Measurements from ENCODE around the gene TPRX1.
"Not testable (repeated sequence)": the region's sequence is repeated elsewhere in the genome, so short reads cannot be mapped to it uniquely, and the experiment has no call there.

TPRX1 gene, protein sequence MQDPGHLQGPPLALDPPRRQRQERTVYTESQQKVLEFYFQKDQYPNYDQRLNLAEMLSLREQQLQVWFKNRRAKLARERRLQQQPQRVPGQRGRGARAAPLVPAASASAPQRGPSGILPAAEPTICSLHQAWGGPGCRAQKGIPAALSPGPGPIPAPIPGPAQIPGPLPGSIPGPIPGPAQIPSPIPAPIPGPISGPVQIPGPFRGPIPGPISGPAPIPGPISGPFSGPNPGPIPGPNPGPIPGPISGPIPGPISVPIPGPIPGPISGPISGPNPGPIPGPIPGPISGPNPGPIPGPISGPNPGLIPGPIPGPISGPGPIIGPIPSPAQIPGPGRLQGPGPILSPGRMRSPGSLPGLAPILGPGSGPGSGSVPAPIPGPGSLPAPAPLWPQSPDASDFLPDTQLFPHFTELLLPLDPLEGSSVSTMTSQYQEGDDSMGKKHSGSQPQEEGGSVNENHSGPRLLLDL

DNA sequence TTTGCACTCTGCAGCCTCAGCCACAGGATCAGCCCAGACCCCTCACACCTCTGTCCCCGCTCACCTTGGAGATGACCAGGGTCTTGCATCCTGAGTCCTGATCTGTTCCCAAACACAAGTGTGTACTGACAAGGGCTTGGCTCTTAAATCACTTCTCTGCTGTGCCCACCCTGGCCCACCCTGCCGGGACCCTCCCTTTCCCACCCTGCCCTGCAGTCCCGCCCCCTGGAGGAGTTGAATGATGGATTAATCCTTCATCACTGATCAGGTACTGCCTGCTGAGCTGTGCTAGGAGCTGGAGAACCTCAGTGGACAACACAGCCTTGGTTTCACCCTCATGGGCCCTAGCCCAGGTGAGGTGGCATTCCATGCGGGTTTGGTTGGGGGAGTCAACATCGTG lies at the start of gene TPRX1:
TPRX1 (minus strand) TSS at position 101 of the 400 bp plus-strand sequence; CDS start at position 89, 12 bp downstream.
- H3K4me1 ChIP-seq; H3K27ac ChIP-seq; H3K27me3 ChIP-seq (ENCODE audit: control insufficient read depth, insufficient read depth, low read length); H3K4me3 ChIP-seq (ENCODE audit: low read depth, low read length); H2AFZ ChIP-seq; H3K9me3 ChIP-seq (ENCODE audit: control insufficient read depth, low read length); H3K36me3 ChIP-seq (ENCODE audit: control insufficient read depth, insufficient read depth, low read length); H3K4me2 ChIP-seq (ENCODE audit: low read length); H3K9ac ChIP-seq; H3K79me2 ChIP-seq: not testable (repeated sequence)

DNA sequence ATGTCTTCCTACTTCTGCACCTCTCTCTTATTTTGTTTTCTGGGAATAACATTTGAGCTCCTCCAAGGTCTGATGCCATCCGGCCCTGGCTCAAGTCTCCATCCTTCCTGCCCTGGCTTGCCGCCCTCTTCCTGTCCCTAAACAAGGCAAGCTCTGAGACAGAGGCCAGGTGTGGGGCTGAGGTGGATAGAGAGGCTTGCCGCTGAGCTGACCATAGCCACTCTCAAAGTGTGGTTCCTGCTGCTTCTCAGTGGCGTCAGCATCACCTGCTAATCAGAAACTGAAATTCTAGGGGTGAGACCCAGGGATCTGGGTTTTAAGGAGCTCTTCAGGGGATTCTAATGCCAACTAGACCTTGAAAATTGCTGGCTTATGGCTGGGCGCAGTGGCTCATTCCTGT lies 48.7 kb upstream of the TPRX1 start:
- Histone ChIP-seq H3K27ac (no peak overlapping the region), H3K36me3 (ENCODE audit: control insufficient read depth, insufficient read depth, low read length) (no peaks in the 10 kb centered on the region), H3K4me3 (ENCODE audit: low read depth, low read length) (no peak overlapping the region), H3K9ac (no peak overlapping the region), H3K4me1 (no peaks in the 10 kb centered on the region), H3K4me2 (ENCODE audit: low read length) (no peak overlapping the region), H3K27me3 (ENCODE audit: control insufficient read depth, insufficient read depth, low read length) (no peaks in the 10 kb centered on the region), H2AFZ (no peak overlapping the region), H3K9me3 (ENCODE audit: control insufficient read depth, low read length) (no peaks in the 10 kb centered on the region), H3K79me2 (no peaks in the 10 kb centered on the region)
- TF ChIP-seq, protein P1, sequence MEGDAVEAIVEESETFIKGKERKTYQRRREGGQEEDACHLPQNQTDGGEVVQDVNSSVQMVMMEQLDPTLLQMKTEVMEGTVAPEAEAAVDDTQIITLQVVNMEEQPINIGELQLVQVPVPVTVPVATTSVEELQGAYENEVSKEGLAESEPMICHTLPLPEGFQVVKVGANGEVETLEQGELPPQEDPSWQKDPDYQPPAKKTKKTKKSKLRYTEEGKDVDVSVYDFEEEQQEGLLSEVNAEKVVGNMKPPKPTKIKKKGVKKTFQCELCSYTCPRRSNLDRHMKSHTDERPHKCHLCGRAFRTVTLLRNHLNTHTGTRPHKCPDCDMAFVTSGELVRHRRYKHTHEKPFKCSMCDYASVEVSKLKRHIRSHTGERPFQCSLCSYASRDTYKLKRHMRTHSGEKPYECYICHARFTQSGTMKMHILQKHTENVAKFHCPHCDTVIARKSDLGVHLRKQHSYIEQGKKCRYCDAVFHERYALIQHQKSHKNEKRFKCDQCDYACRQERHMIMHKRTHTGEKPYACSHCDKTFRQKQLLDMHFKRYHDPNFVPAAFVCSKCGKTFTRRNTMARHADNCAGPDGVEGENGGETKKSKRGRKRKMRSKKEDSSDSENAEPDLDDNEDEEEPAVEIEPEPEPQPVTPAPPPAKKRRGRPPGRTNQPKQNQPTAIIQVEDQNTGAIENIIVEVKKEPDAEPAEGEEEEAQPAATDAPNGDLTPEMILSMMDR (IDR thresholded peaks at IDR 0.05), result no peak

DNA sequence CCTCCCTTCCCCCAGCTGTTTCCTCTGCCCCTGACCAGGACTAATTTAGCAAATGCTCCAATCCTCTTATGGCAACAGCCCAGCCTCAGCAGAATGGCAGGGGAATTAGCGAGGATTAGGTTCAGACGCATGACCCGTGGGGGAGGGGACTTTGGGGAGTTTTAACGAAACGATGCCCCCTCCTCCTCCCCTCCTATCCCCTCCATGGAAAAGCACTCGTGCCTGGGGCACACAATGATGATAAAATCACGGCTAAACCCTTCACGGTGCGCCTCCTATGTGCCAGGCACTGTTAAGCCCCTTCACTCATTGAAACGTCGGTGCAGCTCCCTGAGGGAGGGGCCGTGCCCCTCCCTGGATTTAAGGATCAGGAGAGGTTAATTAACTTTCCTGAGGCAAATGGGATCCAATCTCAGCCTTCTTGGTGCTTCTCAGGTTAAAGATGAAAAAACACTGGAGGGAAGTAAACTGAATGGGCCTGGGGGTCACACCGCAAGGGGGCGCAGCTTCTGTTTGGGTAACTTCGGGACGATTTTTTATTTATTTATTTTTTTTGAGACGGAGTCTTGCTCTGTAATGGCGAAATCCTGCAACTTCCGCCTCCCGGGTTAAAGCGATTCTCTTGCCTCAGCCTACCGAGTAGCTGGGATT lies 44.6 kb upstream of the TPRX1 start:
- H3K9me3 ChIP-seq (ENCODE audit: control insufficient read depth, low read length), result no peaks in the 10 kb centered on the region
- H3K9ac ChIP-seq, result no peak overlapping the region
- no peak overlapping the region for H3K4me3 ChIP-seq (ENCODE audit: low read depth, low read length)
- no peak overlapping the region for H2AFZ ChIP-seq
- H3K4me1 ChIP-seq, result no peaks in the 10 kb centered on the region
- H3K79me2 ChIP-seq, result no peaks in the 10 kb centered on the region
- H3K4me2 ChIP-seq (ENCODE audit: low read length), result no peak overlapping the region
- no peaks in the 10 kb centered on the region for H3K27me3 ChIP-seq (ENCODE audit: control insufficient read depth, insufficient read depth, low read length)
- no peaks in the 10 kb centered on the region for H3K36me3 ChIP-seq (ENCODE audit: control insufficient read depth, insufficient read depth, low read length)
- no peak overlapping the region for H3K27ac ChIP-seq
- TF ChIP-seq, protein P1 (IDR thresholded peaks at IDR 0.05), result peak; percentile 30

DNA sequence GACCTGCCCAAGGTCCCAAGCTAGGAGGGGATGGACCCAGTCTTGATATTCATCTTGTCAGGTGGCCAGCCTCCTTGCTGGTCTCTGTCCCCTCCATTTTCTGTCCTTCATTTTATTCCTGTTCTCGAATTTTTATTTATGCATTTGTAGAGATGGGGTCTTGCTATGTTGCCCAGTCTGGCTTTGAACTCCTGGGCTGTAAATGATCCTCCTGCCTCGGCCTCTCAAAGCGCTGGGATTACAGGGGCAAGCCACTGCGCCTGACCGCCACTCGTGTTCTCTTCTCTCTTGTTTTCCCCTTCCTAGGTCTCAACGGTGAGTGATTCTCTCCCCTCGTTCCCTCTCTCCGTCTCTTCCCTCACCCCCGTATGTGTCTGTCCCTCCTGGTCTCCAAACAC lies 44.1 kb upstream of the TPRX1 start:
- Histone ChIP-seq H2AFZ (no peak overlapping the region), H3K9me3 (ENCODE audit: control insufficient read depth, low read length) (no peaks in the 10 kb centered on the region), H3K27me3 (ENCODE audit: control insufficient read depth, insufficient read depth, low read length) (no peaks in the 10 kb centered on the region), H3K4me1 (no peaks in the 10 kb centered on the region), H3K27ac (no peak overlapping the region), H3K79me2 (no peaks in the 10 kb centered on the region), H3K4me2 (ENCODE audit: low read length) (no peak overlapping the region), H3K36me3 (ENCODE audit: control insufficient read depth, insufficient read depth, low read length) (no peaks in the 10 kb centered on the region), H3K4me3 (ENCODE audit: low read depth, low read length) (no peak overlapping the region), H3K9ac (no peak overlapping the region)
- TF ChIP-seq, protein P1 (IDR thresholded peaks at IDR 0.05), result no peak

DNA sequence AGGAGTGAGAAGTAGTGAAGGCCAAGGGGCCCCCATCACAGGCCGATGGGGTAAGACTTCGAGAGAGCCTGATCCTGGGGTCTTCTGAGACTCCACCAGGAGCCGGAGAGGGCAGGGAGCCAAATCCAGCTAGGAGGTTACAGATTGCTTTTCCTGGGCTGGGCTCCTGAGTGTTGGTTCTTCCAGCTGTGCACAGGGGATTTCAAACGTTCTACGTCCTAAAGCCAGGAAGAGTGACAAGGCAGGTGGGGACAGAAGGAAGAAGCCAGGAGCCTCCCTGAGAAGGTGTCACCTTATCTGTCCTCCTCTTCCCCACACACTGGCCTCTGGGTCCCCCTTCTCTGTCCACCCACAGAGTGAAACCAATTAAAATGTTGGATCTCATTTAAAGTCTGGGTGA lies 38.6 kb upstream of the TPRX1 start:
- H2AFZ ChIP-seq, result no peak overlapping the region
- no peak overlapping the region for H3K4me3 ChIP-seq (ENCODE audit: low read depth, low read length)
- TF ChIP-seq, protein P1 (IDR thresholded peaks at IDR 0.05), result no peak
- no peak overlapping the region for H3K27ac ChIP-seq
- H3K4me1 ChIP-seq, result no peaks in the 10 kb centered on the region
- no peaks in the 10 kb centered on the region for H3K9me3 ChIP-seq (ENCODE audit: control insufficient read depth, low read length)
- H3K36me3 ChIP-seq (ENCODE audit: control insufficient read depth, insufficient read depth, low read length), result no peaks in the 10 kb centered on the region
- H3K9ac ChIP-seq, result no peak overlapping the region
- no peaks in the 10 kb centered on the region for H3K79me2 ChIP-seq
- H3K27me3 ChIP-seq (ENCODE audit: control insufficient read depth, insufficient read depth, low read length), result no peaks in the 10 kb centered on the region
- no peak overlapping the region for H3K4me2 ChIP-seq (ENCODE audit: low read length)

All from parathyroid adenoma (tissue), 2 donors.